WTC11 (cell line): ENCODE results near the gene MEF2B. TPM values are rescaled to one million over a fixed set of nuclear protein-coding genes. Genes with fewer than 3 reads are reported as not detected.
A peak's percentile ranks its signal among the peaks of the same experiment; 100 is the strongest.

Source experiments
- ATAC-seq: fragments of 200-7000 bp; cut with Tn5 transposase; 2 replicates; pipeline ENCODE4 v1.10.0; 2021; ENCODE audit warnings: mild to moderate bottlenecking, moderate library complexity
- CTCF ChIA-PET: fragments of 300-600 bp; sonication (Branson Sonifier 250); formaldehyde crosslinking; loops from one replicate; lab custom pipeline; 2021; ENCODE audit warnings: antibody characterized with exemption; lab: Charles Lee
- POLR2A ChIA-PET: fragments of 350-600 bp; sonication (Branson Sonifier 250); formaldehyde crosslinking; loops from one replicate; lab custom pipeline; 2021; ENCODE audit warnings: antibody characterized with exemption; lab: Charles Lee
- DNase-seq: peaks from one replicate; pipeline ENCODE4 v3.0.0; 2021; ENCODE audit warnings: low spot score
- H3K27ac Mint-ChIP-seq: 2 replicates; pipeline ENCODE4 v1.8.0; 2021; ENCODE audit warnings: mixed read lengths
- H3K27me3 Mint-ChIP-seq: 2 replicates; pipeline ENCODE4 v1.8.0; 2021; ENCODE audit warnings: low read depth, mild to moderate bottlenecking, moderate library complexity, mixed read lengths
- H3K36me3 Mint-ChIP-seq: 2 replicates; pipeline ENCODE4 v1.8.0; 2021; ENCODE audit warnings: mixed read lengths
- H3K4me1 Mint-ChIP-seq: 2 replicates; pipeline ENCODE4 v1.8.0; 2022; ENCODE audit warnings: mixed read lengths
- H3K4me3 Mint-ChIP-seq: 2 replicates; pipeline ENCODE4 v1.8.0; 2021; ENCODE audit warnings: mild to moderate bottlenecking, moderate library complexity, mixed read lengths
- H3K9me3 Mint-ChIP-seq: 2 replicates; pipeline ENCODE4 v1.8.0; 2021; ENCODE audit warnings: mixed read lengths
- CREM ChIP-seq: sonication (generic); formaldehyde crosslinking; IDR thresholded peaks from 2 replicates; pipeline ENCODE4 v1.8.1; 2022; ENCODE audit warnings: mild to moderate bottlenecking, missing genetic modification reagents, moderate library complexity
- FOXK1 ChIP-seq: sonication (generic); formaldehyde crosslinking; IDR thresholded peaks from 2 replicates; pipeline ENCODE4 v1.8.0; 2022; ENCODE audit warnings: mild to moderate bottlenecking, moderate library complexity, missing genetic modification reagents
- MXD4 ChIP-seq: fragments of 250-450 bp; sonication (Bioruptor Pico); IDR thresholded peaks from 2 replicates; pipeline ENCODE4 v1.8.0; 2021; ENCODE audit warnings: mild to moderate bottlenecking, moderate library complexity, borderline replicate concordance
- NFE2L1 ChIP-seq: sonication (generic); formaldehyde crosslinking; IDR thresholded peaks from 2 replicates; pipeline ENCODE4 v1.8.1; 2023; ENCODE audit warnings: missing genetic modification reagents
- NFYB ChIP-seq: sonication (generic); formaldehyde crosslinking; conservative IDR thresholded peaks from 2 replicates; pipeline ENCODE4 v1.8.0; 2022; ENCODE audit warnings: low read depth, missing genetic modification reagents
- NR2C2 ChIP-seq: sonication (generic); formaldehyde crosslinking; IDR thresholded peaks from 2 replicates; pipeline ENCODE4 v1.8.0; 2022; ENCODE audit warnings: mild to moderate bottlenecking, missing genetic modification reagents
- RELA ChIP-seq: sonication (generic); formaldehyde crosslinking; IDR thresholded peaks from 2 replicates; pipeline ENCODE4 v1.8.1; 2022; ENCODE audit warnings: missing genetic modification reagents, mild to moderate bottlenecking, borderline replicate concordance
- SP1 ChIP-seq: sonication (generic); formaldehyde crosslinking; conservative IDR thresholded peaks from 2 replicates; pipeline ENCODE4 v1.8.1; 2022; ENCODE audit warnings: missing genetic modification reagents
- TEAD1 ChIP-seq: sonication (generic); formaldehyde crosslinking; IDR thresholded peaks from 2 replicates; pipeline ENCODE4 v1.8.0; 2022; ENCODE audit warnings: mild to moderate bottlenecking, missing genetic modification reagents
- TEAD4 ChIP-seq: sonication (generic); formaldehyde crosslinking; IDR thresholded peaks from 2 replicates; pipeline ENCODE4 v1.8.0; 2022; ENCODE audit warnings: mild to moderate bottlenecking, missing genetic modification reagents
- ZBTB21 ChIP-seq: sonication (generic); formaldehyde crosslinking; IDR thresholded peaks from 2 replicates; pipeline ENCODE4 v1.8.1; 2023; ENCODE audit warnings: mild to moderate bottlenecking, missing genetic modification reagents, borderline replicate concordance
- total RNA-seq: library from RNA; stranded (reverse); gene quantifications from 3 replicates; pipeline ENCODE4 v1.2.3, GENCODE V29; 2021
- TF ChIP-seq, protein P1 (sequence below): fragments of 250-450 bp; sonication (Bioruptor Pico); IDR thresholded peaks from 2 replicates; pipeline ENCODE4 v1.8.0; 2021; ENCODE audit warnings: mild to moderate bottlenecking
- TF ChIP-seq, protein P2 (sequence below): sonication (generic); formaldehyde crosslinking; conservative IDR thresholded peaks from 2 replicates; pipeline ENCODE4 v1.8.1; 2022; ENCODE audit warnings: mild to moderate bottlenecking, missing genetic modification reagents
- TF ChIP-seq, protein P3 (sequence below): sonication (generic); formaldehyde crosslinking; conservative IDR thresholded peaks from 2 replicates; pipeline ENCODE4 v1.8.1; 2023; ENCODE audit warnings: mild to moderate bottlenecking, low read depth, missing genetic modification reagents, moderate library complexity
- TF ChIP-seq, protein P4 (sequence below): sonication (generic); formaldehyde crosslinking; IDR thresholded peaks from 2 replicates; pipeline ENCODE4 v1.8.1; 2023; ENCODE audit warnings: mild to moderate bottlenecking, missing genetic modification reagents, moderate library complexity
- TF ChIP-seq, protein P5 (sequence below): fragments of 250-450 bp; sonication (Bioruptor Pico); IDR thresholded peaks from 2 replicates; pipeline ENCODE4 v1.9.0; 2021; ENCODE audit warnings: mild to moderate bottlenecking, borderline replicate concordance
- TF ChIP-seq, protein P6 (sequence below): sonication (generic); formaldehyde crosslinking; IDR thresholded peaks from 2 replicates; pipeline ENCODE4 v1.8.0; 2022; ENCODE audit warnings: mild to moderate bottlenecking, missing genetic modification reagents

MEF2B gene
- total RNA-seq, 1 experiment from 2014 or later = 1.7 TPM

DNA sequence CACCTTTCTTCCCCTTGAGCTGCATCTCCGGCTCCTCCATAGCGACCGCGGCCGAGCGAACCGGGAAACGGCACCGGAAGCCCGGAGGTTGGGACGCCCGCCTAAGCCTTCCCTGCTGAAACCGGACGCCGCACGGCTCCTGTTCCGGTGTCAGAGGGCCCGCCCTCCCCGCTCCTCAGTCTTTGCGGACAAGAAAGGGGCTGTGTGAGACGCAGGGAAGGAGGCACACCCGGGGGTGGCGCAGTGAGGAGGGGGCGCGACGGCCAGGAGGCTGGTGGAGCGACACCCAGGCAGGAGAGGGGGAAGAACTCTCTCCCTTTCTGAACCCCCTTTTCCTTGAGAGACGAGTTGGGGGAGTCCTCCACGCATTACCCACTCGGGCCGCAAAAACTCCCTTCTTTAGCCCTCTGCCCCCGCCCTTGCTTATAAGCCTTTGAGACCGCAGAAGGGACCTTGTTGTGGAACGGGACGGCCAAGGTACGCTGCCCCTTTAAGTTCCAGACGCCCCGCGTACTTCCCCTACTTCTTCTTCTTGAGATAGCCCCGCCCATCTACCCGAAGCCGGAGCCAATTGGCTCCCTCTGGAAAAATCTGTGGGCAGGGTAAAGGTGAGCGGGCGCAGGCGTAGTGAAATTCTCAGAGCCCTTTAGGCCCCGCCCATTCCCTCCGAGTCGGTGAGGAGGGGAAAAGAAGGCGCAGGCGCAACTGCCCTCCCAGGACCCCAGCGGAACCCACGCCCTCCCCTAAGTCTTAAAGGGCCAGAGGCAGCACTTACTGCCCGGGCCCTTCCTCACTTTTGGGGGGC is 22.2 kb upstream of the MEF2B start, which contains the start of the genes BORCS8 and RFXANK (continued):
- TF ChIP-seq, protein P1, sequence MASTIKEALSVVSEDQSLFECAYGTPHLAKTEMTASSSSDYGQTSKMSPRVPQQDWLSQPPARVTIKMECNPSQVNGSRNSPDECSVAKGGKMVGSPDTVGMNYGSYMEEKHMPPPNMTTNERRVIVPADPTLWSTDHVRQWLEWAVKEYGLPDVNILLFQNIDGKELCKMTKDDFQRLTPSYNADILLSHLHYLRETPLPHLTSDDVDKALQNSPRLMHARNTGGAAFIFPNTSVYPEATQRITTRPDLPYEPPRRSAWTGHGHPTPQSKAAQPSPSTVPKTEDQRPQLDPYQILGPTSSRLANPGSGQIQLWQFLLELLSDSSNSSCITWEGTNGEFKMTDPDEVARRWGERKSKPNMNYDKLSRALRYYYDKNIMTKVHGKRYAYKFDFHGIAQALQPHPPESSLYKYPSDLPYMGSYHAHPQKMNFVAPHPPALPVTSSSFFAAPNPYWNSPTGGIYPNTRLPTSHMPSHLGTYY (CRISPR knock-in tag) = no peak
- TF ChIP-seq ZBTB21 (CRISPR knock-in tag) = 0 out of 2 replicates have a peak, but pooled peaks have one; percentile 57
- TF ChIP-seq, protein P2, sequence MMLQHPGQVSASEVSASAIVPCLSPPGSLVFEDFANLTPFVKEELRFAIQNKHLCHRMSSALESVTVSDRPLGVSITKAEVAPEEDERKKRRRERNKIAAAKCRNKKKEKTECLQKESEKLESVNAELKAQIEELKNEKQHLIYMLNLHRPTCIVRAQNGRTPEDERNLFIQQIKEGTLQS (CRISPR knock-in tag) = no peak
- TF ChIP-seq RELA (CRISPR knock-in tag) = no peak
- TF ChIP-seq MXD4 = no peak
- TF ChIP-seq, all 79 proteins: peak for 28

DNA sequence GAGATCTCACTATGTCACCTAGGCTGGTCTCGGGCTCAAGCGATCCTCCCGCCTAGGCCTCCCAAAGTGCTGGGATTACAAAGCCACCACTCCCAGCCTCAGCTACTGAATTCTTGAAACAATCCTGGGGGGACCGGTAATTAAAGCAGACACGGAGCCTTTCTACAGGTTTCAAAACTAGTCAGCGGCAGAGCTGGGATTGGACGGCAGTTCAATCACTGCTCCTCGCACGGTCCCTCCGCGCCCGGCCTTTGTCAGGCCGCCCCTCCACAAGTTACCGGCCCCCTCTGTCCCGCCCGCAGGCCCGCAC is 21.7 kb upstream of the MEF2B start:
- TF ChIP-seq NFYB (CRISPR knock-in tag) (no peak), TEAD4 (0 out of 2 replicates have a peak, but pooled peaks have one; percentile 38), CREM (CRISPR knock-in tag) (no peak), NFE2L1 (CRISPR knock-in tag) (no peak), NR2C2 (0 out of 2 replicates have a peak, but pooled peaks have one; percentile 24), FOXK1 (CRISPR knock-in tag) (no peak), TEAD1 (no peak), SP1 (CRISPR knock-in tag) (no peak)
- TF ChIP-seq, protein P3, sequence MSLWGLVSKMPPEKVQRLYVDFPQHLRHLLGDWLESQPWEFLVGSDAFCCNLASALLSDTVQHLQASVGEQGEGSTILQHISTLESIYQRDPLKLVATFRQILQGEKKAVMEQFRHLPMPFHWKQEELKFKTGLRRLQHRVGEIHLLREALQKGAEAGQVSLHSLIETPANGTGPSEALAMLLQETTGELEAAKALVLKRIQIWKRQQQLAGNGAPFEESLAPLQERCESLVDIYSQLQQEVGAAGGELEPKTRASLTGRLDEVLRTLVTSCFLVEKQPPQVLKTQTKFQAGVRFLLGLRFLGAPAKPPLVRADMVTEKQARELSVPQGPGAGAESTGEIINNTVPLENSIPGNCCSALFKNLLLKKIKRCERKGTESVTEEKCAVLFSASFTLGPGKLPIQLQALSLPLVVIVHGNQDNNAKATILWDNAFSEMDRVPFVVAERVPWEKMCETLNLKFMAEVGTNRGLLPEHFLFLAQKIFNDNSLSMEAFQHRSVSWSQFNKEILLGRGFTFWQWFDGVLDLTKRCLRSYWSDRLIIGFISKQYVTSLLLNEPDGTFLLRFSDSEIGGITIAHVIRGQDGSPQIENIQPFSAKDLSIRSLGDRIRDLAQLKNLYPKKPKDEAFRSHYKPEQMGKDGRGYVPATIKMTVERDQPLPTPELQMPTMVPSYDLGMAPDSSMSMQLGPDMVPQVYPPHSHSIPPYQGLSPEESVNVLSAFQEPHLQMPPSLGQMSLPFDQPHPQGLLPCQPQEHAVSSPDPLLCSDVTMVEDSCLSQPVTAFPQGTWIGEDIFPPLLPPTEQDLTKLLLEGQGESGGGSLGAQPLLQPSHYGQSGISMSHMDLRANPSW (CRISPR knock-in tag) = no peak
- TF ChIP-seq, protein P4, sequence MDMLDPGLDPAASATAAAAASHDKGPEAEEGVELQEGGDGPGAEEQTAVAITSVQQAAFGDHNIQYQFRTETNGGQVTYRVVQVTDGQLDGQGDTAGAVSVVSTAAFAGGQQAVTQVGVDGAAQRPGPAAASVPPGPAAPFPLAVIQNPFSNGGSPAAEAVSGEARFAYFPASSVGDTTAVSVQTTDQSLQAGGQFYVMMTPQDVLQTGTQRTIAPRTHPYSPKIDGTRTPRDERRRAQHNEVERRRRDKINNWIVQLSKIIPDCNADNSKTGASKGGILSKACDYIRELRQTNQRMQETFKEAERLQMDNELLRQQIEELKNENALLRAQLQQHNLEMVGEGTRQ (CRISPR knock-in tag) = no peak
- TF ChIP-seq, protein P5, sequence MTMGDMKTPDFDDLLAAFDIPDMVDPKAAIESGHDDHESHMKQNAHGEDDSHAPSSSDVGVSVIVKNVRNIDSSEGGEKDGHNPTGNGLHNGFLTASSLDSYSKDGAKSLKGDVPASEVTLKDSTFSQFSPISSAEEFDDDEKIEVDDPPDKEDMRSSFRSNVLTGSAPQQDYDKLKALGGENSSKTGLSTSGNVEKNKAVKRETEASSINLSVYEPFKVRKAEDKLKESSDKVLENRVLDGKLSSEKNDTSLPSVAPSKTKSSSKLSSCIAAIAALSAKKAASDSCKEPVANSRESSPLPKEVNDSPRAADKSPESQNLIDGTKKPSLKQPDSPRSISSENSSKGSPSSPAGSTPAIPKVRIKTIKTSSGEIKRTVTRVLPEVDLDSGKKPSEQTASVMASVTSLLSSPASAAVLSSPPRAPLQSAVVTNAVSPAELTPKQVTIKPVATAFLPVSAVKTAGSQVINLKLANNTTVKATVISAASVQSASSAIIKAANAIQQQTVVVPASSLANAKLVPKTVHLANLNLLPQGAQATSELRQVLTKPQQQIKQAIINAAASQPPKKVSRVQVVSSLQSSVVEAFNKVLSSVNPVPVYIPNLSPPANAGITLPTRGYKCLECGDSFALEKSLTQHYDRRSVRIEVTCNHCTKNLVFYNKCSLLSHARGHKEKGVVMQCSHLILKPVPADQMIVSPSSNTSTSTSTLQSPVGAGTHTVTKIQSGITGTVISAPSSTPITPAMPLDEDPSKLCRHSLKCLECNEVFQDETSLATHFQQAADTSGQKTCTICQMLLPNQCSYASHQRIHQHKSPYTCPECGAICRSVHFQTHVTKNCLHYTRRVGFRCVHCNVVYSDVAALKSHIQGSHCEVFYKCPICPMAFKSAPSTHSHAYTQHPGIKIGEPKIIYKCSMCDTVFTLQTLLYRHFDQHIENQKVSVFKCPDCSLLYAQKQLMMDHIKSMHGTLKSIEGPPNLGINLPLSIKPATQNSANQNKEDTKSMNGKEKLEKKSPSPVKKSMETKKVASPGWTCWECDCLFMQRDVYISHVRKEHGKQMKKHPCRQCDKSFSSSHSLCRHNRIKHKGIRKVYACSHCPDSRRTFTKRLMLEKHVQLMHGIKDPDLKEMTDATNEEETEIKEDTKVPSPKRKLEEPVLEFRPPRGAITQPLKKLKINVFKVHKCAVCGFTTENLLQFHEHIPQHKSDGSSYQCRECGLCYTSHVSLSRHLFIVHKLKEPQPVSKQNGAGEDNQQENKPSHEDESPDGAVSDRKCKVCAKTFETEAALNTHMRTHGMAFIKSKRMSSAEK (CRISPR knock-in tag) = no peak
- TF ChIP-seq, protein P1 (CRISPR knock-in tag) = no peak
- TF ChIP-seq, protein P6, sequence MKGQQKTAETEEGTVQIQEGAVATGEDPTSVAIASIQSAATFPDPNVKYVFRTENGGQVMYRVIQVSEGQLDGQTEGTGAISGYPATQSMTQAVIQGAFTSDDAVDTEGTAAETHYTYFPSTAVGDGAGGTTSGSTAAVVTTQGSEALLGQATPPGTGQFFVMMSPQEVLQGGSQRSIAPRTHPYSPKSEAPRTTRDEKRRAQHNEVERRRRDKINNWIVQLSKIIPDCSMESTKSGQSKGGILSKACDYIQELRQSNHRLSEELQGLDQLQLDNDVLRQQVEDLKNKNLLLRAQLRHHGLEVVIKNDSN (CRISPR knock-in tag) = no peak
- CTCF ChIA-PET = interaction anchor here (0.5 to 2.5 kb wide), 7 partner anchors 12 to 151 kb away, joined by 3 to 12 read pairs (median 4); no protein-coding TSS in a partner anchor

More for the DNA sequence above, 21.7 kb upstream of the MEF2B start:
- H3K4me3 Mint-ChIP-seq = peak overlapping the region; percentile 96
- POLR2A ChIA-PET = interaction anchor here (1.5 kb wide), 1 partner anchor 46 kb away, joined by 9 read pairs; no protein-coding TSS in a partner anchor
- H3K9me3 Mint-ChIP-seq = no peaks in the 10 kb centered on the region
- H3K27ac Mint-ChIP-seq = peak overlapping the region; percentile 97
- peaks cover 15% of the 10 kb centered on the region; the same call in 1 of the 2 replicates for H3K4me1 Mint-ChIP-seq
- H3K36me3 Mint-ChIP-seq = peaks cover 1% of the 10 kb centered on the region; the same call in 1 of the 2 replicates
- DNase-seq (no peak), ATAC-seq (no peak)
- no peaks in the 10 kb centered on the region for H3K27me3 Mint-ChIP-seq
